MM.1S (cell line): ENCODE results near the gene ITFG1.
"Not testable (repeated sequence)": the region's sequence is repeated elsewhere in the genome, so short reads cannot be mapped to it uniquely, and the experiment has no call there.

ENCODE experiments used
- DNase-seq: peaks from one replicate; pipeline ENCODE4 v3.0.0-alpha.2; 2015
- H2AFZ ChIP-seq: fragments of 300-600 bp; sonication (generic); 2 replicates; pipeline ENCODE4 v1.6.0; 2016; ENCODE audit warnings: antibody characterized with exemption, low read length
- H3F3A ChIP-seq: fragments of 300-600 bp; sonication (generic); 2 replicates; pipeline ENCODE4 v1.6.1; 2016; ENCODE audit warnings: mild to moderate bottlenecking, antibody characterized with exemption, low read length, moderate library complexity, mixed read lengths; ENCODE audit not compliant: insufficient read depth
- H3K27ac ChIP-seq: fragments of 300-600 bp; sonication (generic); 2 replicates; pipeline ENCODE4 v1.5.1; 2016; ENCODE audit warnings: mild to moderate bottlenecking, low read length
- H3K27me3 ChIP-seq: fragments of 300-600 bp; sonication (generic); replicated peaks from 2 replicates; pipeline ENCODE4 v1.6.0; 2016; ENCODE audit warnings: low read length; ENCODE audit not compliant: insufficient read depth
- H3K36me3 ChIP-seq: fragments of 300-600 bp; sonication (generic); replicated peaks from 2 replicates; pipeline ENCODE4 v1.6.1; 2016; ENCODE audit warnings: mild to moderate bottlenecking, low read length, mixed read lengths; ENCODE audit not compliant: insufficient read depth
- H3K4me1 ChIP-seq: fragments of 300-600 bp; sonication (generic); 2 replicates; pipeline ENCODE4 v1.6.1; 2016; ENCODE audit warnings: low read length, mixed read lengths
- H3K4me2 ChIP-seq: fragments of 300-600 bp; sonication (generic); 2 replicates; pipeline ENCODE4 v1.6.0; 2016; ENCODE audit warnings: low read depth, low read length
- H3K4me3 ChIP-seq: fragments of 300-600 bp; sonication (generic); 2 replicates; pipeline ENCODE4 v1.5.1; 2016; ENCODE audit warnings: low read length, mixed read lengths
- H3K79me2 ChIP-seq: fragments of 300-600 bp; sonication (generic); 2 replicates; pipeline ENCODE4 v1.6.1; 2016; ENCODE audit warnings: mixed run types, low read length, mixed read lengths
- H3K9ac ChIP-seq: fragments of 300-600 bp; sonication (generic); 2 replicates; pipeline ENCODE4 v1.6.1; 2016; ENCODE audit warnings: low read length, mixed read lengths
- H3K9me2 ChIP-seq: fragments of 300-600 bp; sonication (generic); replicated peaks from 2 replicates; pipeline ENCODE4 v1.6.1; 2016; ENCODE audit warnings: mild to moderate bottlenecking, low read length, mixed read lengths; ENCODE audit not compliant: insufficient read depth
- H3K9me3 ChIP-seq: fragments of 300-600 bp; sonication (generic); replicated peaks from 2 replicates; pipeline ENCODE4 v1.6.1; 2016; ENCODE audit warnings: mild to moderate bottlenecking, low read length, mixed read lengths; ENCODE audit not compliant: insufficient read depth
- H4K20me1 ChIP-seq: fragments of 300-600 bp; sonication (generic); 2 replicates; pipeline ENCODE4 v1.6.1; 2016; ENCODE audit warnings: mild to moderate bottlenecking, low read length, moderate library complexity, mixed read lengths; ENCODE audit not compliant: insufficient read depth
- CTCF ChIP-seq: fragments of 300-600 bp; sonication (generic); IDR thresholded peaks from 2 replicates; pipeline ENCODE4 v1.5.1; 2016; ENCODE audit warnings: antibody characterized with exemption, low read length, mixed read lengths
- EZH2 ChIP-seq: fragments of 300-600 bp; sonication (generic); optimal IDR thresholded peaks from 2 replicates; pipeline ENCODE3; 2017; ENCODE audit warnings: low read depth, mild to moderate bottlenecking, antibody characterized with exemption, low read length, mixed read lengths
- EZH2phosphoT487 ChIP-seq: fragments of 300-600 bp; sonication (generic); IDR thresholded peaks from 2 replicates; pipeline ENCODE4 v1.6.1; 2018; ENCODE audit warnings: antibody characterized with exemption, low read length

ITFG1 gene

GRCh38 chr16:47473792-47474191 is 12.9 kb upstream of the ITFG1 start:
- Histone ChIP-seq H2AFZ (no peak overlapping the region), H3K4me2 (no peak overlapping the region), H3K4me1 (no peaks in the 10 kb centered on the region), H3F3A (no peaks in the 10 kb centered on the region), H3K79me2 (peaks cover 14% of the 10 kb centered on the region), H3K9me3 (no peaks in the 10 kb centered on the region), H4K20me1 (no peaks in the 10 kb centered on the region), H3K4me3 (no peak overlapping the region), H3K27ac (no peak overlapping the region), H3K27me3 (no peaks in the 10 kb centered on the region), H3K9me2 (no peaks in the 10 kb centered on the region), H3K36me3 (no peaks in the 10 kb centered on the region; the same call in 1 of the 2 replicates), H3K9ac (no peak overlapping the region)
- TF ChIP-seq EZH2: no peak
- no peak for TF ChIP-seq CTCF
- TF ChIP-seq EZH2phosphoT487: no peak
- no peak for DNase-seq

- not testable (repeated sequence) for H3K9ac ChIP-seq, H3K4me1 ChIP-seq, H3K36me3 ChIP-seq, H3F3A ChIP-seq, H3K27me3 ChIP-seq, H3K9me3 ChIP-seq, H4K20me1 ChIP-seq, H3K4me2 ChIP-seq, H3K4me3 ChIP-seq, H3K9me2 ChIP-seq, H2AFZ ChIP-seq, DNase-seq, H3K27ac ChIP-seq
- H3K79me2 ChIP-seq: peaks cover 14% of the 10 kb centered on the region
Measured at GRCh38 chr16:47473004-47473403, 12.1 kb upstream of the ITFG1 start.

GRCh38 chr16:47470810-47471209 is 9.9 kb upstream of the ITFG1 start:
- no peak for DNase-seq
- H4K20me1 ChIP-seq: no peaks in the 10 kb centered on the region
- H3K36me3 ChIP-seq: no peaks in the 10 kb centered on the region
- H3K9me2 ChIP-seq: no peaks in the 10 kb centered on the region
- no peaks in the 10 kb centered on the region for H3F3A ChIP-seq
- no peaks in the 10 kb centered on the region for H3K4me1 ChIP-seq
- TF ChIP-seq EZH2phosphoT487: no peak
- TF ChIP-seq CTCF: no peak
- no peak for TF ChIP-seq EZH2
- H3K27ac ChIP-seq: no peak overlapping the region
- H3K9me3 ChIP-seq: no peaks in the 10 kb centered on the region
- peaks cover 26% of the 10 kb centered on the region for H3K79me2 ChIP-seq
- no peak overlapping the region for H3K4me2 ChIP-seq
- no peak overlapping the region for H3K4me3 ChIP-seq
- no peak overlapping the region for H3K9ac ChIP-seq
- H2AFZ ChIP-seq: no peak overlapping the region
- H3K27me3 ChIP-seq: no peaks in the 10 kb centered on the region

- no peak overlapping the region for H2AFZ ChIP-seq
- H3K9me3 ChIP-seq: no peaks in the 10 kb centered on the region
- no peak overlapping the region for H3K9ac ChIP-seq
- TF ChIP-seq EZH2 (no peak), EZH2phosphoT487 (no peak), CTCF (no peak)
- H3K36me3 ChIP-seq: no peaks in the 10 kb centered on the region
- H3K4me1 ChIP-seq: no peaks in the 10 kb centered on the region
- H3K27ac ChIP-seq: no peak overlapping the region
- peaks cover 30% of the 10 kb centered on the region for H3K79me2 ChIP-seq
- no peak for DNase-seq
- no peak overlapping the region for H3K4me2 ChIP-seq
- H3K27me3 ChIP-seq: no peaks in the 10 kb centered on the region
- H3K9me2 ChIP-seq: no peaks in the 10 kb centered on the region
- no peaks in the 10 kb centered on the region for H4K20me1 ChIP-seq
- H3K4me3 ChIP-seq: no peak overlapping the region
- no peaks in the 10 kb centered on the region for H3F3A ChIP-seq
Measured at GRCh38 chr16:47470211-47470610, 9.3 kb upstream of the ITFG1 start.
